ENCODE measurements around the gene HOXB8.

HOXB8 gene

DNA sequence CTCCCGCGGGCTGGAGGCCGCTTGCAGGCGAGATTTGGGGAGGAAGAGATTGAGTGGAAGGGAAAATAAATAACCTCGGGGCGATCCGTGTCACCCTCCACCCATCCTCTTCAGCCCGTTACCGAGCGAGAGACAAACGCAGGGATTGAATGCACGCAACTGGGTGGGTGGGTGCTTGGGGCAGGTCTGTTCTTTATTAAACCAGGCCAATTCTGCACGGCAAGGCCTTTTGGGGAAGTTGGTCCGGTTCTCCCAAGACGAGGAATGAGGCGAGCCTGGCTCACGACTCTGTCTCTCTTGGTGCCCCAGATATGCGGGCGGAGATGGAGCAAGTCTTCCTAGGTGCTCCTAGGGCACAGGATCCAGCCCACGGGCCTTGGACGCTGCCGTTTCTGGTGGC is 3.9 kb downstream of the HOXB8 start:
- no peak for DNase-seq (ENCODE audit: low read depth in 2 of 3, low spot score in 1 of 3)

DNA sequence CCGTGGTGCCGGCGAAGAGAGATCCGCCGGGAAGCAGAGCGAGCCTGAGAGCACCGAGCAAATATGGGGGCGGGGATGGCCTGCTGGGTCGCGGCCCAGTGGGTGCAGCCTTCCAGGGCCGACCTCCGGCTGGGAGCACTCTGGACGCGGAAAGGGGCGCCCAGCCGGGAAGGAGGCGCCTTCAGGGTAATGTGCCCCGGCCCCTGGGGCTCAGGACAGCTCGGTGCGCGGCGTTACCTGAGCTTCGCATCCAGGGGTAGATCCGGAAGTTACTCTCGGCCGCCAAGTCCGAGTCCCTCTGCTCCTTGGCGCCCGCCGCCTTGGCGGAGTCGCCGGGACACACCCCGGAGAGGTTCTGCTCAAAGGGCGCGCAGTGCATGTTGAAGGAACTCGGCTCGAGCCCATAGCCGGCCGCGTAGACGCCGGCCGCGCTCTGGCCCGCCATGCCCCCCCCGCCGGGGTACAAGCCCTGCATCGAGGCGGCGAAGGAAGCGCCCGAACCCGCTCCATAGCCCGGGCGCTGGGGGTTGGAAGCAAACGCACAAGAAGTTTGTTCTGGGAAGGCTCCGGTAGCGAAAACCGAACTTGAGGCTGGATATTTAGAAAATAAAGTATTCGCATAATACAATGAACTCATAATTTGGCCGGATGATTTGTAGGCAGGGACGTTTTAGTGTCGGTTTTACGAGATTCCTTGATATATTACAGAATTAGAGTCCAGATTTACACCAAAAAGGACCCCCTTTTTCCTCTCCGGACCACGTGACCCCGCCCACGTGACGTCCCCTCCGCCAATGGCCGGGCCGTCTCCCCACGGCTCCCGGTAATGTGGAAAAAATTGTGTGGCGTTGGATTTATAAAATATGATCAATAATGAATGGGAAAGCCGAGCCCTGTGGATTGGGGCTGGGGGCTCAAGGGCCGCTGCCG is 4.5 kb downstream of the HOXB8 start, which contains the start of gene HOXB7:
HOXB7 (minus strand) TSS at position 736 of the 930 bp plus-strand sequence; CDS start at position 637, 99 bp downstream.
- DNase-seq (ENCODE audit: low read depth in 2 of 3, low spot score in 1 of 3): peak in 2 of 3 donors; percentile 61 to 70

DNA sequence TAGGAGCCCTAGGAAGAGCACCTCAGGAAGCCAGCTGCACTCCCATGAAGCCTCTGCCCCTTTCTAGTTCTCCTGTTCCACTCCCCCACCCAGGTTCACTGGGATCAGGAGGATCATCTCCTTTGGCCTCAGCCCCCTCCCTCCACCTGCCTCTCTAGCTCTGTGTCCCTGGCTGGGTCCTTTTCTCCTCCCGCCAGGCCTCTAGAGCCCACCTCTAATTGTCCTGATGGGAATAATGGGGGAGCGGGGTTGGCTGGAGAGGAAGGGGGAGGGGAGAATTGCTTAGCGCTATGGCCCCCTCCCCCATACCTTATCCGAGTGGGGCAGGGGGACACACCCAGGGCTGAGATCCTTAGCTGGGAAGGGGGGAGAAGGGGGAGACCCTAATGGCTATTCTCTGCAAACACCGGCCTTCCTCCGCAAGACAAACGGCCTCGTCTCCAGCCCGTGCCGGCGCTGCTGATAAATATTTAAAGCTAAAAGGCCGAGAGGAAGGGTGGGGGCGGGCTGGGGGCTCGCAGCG is 5.3 kb downstream of the HOXB8 start:
- no peak for DNase-seq (ENCODE audit: low read depth in 2 of 3, low spot score in 1 of 3)

DNA sequence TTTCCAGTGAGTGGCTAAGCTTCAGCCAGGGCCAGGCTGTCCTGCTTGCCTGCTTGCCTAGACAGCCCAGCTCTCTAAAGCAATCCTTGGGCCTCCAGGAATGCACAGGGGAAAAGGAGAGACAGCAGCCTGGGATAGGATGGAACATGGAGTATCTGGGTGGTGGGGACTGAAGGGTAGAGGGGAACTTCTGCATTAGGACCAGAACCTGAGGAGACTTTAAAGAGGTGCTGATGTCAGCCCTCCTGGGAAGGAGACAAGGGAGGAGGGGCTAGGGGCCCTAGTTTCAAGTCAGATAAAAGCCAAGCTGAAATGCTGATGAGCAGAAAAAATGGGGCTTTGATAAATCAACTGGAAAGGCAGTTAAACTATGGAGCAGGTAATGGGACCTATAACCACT is 6.1 kb downstream of the HOXB8 start:
- DNase-seq (ENCODE audit: low read depth in 2 of 3, low spot score in 1 of 3): no peak

DNA sequence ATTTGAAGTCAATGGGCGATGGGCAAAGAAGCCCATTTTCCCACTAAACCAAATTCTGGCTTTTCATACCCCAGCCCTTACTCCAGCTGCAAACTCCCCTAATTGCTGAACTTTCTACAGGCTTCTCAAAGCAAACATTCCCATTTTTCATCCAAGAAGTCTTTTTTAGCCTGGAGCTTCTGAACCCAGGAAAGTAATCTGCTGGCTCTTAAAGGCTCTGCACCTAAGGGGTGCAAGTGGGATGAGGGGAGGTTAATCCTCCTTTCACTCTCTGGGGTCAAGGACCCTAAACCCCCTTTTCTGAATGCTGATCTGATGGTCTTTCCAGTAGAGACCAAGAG is 6.6 kb downstream of the HOXB8 start:
- DNase-seq (ENCODE audit: low read depth in 2 of 3, low spot score in 1 of 3): no peak

DNA sequence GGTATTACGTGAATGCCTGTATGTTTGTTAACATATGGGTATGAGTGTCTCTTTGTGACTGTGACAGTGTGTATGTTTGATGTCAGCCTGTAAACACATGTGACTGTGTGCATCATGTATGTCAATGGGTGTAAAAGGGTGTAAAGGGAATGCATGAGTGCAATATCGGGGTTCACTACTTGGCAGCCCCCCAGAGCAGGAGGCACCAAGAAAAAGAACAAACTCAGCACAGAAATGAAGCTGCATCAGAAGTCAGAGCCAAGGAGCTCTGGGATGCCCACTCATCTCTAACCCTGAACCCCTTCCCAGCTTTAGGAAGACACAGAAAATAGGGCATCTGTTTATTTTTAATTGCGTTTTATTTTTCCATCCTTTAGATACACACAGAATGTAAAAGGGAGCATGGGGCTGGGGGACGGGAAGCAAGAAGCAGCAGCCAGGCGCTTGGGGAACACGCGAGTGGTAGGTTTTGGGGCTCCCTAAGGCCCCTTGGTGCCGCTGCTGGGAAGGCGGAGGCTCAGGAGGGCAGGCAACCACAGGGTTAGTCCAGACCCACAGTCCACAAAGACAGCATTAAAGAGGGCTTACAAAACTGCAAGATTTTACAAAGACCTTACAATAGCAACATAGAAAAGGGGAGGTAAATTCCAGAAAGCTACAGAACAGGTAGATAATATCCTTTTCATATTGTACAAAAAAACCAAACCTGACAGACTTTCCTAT is 8.0 kb downstream of the HOXB8 start:
- DNase-seq (ENCODE audit: low read depth in 2 of 3, low spot score in 1 of 3): no peak

DNA sequence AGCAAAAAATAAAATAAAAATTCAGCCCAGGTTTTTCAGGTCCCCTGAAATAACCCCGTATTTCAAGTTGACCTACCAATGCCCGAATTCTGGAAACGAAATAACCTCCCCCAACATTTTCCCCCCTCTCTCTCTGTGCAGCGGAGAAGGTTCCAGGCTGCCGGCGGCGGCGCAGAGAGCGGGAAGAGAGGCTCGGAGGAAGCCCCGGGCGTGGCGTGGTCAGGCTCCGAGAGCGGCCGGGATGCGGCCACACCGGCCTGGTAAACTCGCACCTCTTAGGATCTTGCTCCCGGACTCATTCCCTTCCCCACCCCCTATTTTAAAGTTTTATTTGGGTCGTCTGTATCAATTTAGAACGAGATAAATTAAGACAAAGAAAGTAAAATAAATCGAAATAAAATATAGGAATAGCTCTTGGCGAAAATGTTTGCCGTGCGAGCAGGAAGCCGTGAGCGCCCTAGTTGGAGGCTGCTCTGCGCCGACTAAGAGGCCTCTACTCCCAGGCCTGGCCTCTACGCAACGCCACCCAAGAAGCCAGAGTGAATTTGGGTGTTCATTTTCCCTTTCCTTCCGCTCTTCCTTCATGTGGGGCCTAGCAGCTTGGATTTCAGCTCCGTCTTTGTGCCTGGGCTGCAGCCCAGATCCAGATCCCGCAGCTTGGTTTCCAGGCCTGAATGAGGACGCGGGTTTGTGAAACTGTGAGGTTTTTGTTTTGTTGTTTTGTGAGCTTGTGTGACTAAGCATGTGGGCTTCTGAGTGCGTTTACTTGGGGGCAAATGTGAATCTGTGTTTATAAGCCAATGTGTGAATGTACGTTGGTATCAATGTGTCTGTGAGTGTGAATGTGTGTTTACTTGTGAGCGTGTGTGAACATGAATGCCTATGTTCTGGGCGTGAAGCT is 8.9 kb downstream of the HOXB8 start:
- DNase-seq (ENCODE audit: low read depth in 2 of 3, low spot score in 1 of 3): no peak

DNA sequence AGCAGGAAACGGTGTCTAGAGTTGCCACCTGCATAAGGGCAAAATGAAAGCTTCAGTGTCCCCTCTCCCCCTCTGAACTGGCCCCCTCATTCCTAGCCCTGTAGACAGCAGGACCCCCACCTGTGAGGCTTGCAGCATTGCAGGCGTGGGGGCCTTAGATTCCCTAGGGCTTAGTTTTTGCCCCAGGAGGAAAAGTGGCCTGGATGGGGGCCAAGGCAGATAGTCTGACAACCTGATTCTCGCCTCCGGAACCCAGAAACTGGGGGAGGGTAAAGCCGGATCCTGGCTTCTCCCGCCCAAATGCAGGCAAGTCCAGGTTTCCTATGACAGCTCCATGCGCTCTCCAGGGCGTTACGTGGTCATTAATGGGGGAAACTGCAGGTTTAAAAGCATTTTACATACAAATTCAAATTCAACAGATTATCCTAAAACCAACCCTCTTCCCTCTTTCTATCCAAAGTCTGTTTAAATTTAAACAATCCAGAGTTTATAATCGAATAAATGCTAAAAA is 9.6 kb downstream of the HOXB8 start:
- DNase-seq (ENCODE audit: low read depth in 2 of 3, low spot score in 1 of 3): no peak

DNA sequence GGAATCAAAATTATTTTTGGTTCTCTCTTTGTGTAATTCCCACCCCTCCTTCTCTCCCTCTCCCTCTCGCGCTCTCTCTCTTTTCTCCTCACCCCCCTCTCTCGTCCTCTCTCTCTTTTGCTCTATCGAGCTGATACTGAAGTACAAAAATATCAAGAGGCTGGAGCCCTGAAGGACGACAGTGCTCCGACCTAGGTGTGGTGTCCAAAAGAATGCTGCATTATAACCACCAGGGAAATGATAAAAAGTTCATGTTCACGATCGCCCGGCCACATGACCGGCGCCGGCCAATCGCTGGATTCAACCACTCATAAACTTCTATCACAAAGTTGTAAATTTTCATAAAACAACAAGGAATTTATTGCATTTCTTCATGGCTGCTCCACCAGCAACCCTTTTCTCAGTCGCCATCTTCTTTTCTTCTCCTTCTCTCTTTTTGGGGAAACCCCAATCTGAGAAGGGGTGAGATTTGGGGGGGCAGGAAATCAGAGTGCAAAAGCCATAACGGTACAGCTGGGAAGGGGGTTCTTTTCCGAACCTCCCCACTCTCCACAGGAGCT is 10.2 kb downstream of the HOXB8 start, which contains the start of gene HOXB6:
HOXB6 (minus strand) TSS at position 217 of the 560 bp plus-strand sequence. CDS start 6,836 bp downstream, outside the sequence.
- no peak for DNase-seq (ENCODE audit: low read depth in 2 of 3, low spot score in 1 of 3)

DNA sequence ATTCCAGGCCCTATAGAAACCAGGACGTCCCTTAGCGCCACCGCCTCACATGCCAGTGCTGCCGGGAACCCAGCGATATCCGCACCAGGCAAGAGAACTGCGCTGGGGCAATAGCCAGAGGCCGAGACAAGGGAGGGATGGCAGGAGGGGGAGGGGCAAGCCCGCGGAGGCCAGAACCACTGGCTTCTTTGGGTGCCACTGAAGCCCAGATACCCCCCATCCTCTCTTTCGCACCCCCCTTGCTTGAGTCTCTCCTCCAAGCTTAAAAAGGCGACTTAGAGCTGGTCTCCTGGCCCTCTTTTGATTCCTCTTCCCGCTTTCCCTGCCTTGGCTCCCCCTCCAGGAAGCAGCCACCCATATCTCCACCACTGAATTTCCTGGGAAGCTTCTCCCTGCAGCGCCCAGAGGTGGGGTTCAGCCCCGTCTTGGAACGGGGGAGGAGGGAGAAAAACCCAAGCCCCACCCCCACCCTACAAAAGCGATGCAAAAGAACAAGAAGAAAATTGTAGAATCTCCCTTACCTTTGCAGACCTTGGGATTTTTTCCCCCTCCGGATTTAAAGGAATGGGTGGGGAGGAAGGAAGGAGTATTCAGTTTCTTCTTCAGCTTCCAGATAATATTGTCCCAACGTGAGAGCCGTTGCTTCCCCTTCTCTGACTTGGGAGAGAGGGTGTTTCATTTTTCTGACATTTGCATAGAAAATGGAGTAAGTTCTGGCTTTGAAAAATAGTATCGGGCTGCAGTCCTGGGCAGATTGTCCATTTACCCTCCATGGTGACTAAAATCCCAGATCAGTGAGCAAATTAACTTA is 10.9 kb downstream of the HOXB8 start:
- DNase-seq (ENCODE audit: low read depth in 2 of 3, low spot score in 1 of 3): no peak

DNA sequence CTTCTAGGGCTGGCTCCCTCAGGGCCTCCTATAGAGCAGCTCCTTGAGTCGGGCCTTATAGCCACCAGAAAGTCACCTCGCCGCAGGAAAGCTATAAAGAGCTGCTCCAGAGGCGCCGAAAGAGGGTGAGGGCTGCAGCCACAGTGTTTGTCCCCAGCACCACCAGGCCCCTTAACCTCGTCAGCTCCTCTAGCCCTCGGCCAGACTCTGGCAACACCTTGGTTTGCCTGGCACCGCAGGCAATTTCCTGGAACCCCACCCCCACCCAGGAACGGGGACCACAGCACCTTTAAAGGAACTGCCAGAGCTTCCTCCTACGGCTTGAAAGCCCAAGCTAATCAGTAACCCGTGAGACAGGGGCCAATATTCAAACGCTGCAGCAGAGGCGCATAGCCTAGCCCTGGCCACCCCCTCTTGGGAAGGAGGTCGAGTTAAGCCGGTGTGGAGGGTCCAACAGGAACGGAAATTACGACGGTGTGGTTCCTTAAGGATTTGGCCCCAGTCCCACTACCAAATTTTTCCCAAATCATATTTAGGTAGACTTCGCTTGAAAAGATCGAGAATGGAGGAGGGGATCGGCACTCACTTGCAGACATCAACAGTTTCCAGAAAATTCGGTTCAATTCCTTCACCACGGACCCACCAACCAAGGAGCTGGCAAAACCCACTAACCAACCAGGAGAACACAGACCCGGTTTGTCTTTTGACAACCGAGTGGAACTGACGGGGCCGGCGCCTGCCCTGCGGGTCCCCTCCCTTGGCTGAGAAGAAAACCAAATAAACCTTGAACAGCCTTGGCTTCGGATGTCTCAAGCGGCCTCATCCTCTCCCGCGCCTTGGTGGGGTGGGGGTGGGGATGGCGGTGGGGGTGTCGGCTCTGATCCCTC is 13.3 kb downstream of the HOXB8 start:
- DNase-seq (ENCODE audit: low read depth in 2 of 3, low spot score in 1 of 3): no peak

DNA sequence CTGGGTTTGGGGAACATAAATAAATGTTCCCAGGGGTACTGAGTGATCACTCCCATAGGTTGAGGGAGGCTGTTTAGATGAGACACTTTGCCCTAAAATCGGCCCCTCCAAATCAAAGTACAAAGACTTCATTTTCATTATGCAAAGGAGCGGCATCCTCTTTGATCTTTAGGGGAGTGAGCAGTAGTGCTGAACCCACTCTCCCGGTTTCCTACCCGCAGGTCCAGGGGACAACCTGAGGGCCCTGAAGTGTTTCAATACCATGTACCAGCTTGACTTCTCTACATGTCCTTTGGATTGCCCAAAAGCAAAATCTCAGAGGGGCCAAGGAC is 13.9 kb downstream of the HOXB8 start:
- no peak for DNase-seq (ENCODE audit: low read depth in 2 of 3, low spot score in 1 of 3)

DNA sequence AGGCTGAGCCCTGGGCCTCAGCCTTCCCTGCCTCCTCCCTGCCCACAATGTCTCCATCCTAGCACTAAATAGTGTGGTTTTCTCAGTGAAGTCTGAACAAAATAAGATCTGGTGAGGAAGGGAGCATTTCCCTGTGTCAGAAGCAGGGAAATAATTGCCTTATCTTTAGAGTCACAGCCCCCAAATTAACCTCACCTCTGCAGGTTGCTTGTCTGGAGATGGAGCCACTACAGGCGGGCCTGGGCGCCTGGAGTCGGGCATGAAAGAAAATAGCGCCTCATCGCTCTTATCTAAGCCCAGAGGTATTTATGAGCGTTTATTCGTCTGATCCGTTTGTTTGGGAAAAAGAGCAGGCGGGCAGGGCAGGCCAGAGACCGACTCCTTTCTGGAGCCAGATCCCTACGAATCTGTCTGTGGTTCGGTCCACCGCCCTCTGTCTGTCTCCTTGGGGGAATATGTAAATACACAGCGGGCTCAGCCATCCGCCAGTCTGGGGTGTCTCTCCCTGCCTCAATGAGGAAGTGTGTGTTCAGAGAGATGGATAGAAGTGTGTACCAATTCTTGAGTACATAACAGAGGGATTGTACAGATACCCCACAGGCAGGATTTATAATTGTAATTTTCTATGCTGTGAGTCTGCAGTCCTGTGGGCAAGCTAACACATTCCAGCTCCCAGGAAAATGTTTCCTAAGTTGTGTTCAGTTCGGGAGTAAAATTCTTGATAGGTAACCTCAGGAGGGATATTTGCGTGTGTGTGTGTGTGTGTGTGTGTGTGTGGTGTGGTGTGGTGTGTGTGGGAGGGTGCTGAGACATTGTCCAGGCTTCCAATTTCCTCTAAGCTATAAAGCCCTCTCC is 14.6 kb downstream of the HOXB8 start:
- no peak for DNase-seq (ENCODE audit: low read depth in 2 of 3, low spot score in 1 of 3)

DNA sequence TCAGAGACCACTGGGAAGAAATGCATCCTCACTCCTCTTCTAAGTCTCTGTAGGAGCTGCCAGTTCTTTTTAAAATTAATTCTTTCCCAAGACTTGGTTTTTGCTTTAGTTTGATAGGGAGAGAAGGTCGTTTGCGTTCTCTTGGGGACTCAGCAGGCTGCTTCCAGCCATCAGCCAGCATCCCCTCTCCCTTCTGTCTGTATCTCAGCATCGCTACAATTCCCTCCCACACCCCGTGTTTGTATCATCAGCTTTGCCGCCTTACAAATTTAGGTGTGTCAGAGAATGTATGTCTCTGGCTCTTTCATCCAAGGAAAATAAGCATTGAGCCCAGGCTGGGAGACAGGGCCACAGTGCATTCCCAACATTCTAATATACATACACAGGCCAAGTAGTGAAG is 15.7 kb downstream of the HOXB8 start:
- no peak for DNase-seq (ENCODE audit: low read depth in 2 of 3, low spot score in 1 of 3)

DNA sequence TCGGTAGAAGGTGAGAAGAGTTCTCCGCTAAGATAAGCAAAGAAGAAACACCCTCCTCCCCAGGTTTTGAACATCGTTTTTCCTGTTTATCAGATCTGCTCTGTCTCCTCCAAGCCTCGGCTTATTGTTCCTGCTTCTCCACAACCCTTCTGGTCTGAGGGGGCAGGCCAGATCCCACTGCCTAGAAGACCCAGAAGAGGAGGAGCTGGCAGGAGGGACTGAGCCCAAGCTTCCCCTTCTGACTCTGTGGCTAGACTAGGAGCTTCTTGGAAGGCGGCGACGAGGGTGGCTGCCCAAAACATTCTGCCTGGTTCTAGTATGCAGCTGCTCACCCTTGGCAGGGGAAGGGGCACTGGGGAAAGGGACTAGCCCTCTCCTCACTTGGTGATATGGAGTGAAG is 16.4 kb downstream of the HOXB8 start:
- no peak for DNase-seq (ENCODE audit: low read depth in 2 of 3, low spot score in 1 of 3)

DNA sequence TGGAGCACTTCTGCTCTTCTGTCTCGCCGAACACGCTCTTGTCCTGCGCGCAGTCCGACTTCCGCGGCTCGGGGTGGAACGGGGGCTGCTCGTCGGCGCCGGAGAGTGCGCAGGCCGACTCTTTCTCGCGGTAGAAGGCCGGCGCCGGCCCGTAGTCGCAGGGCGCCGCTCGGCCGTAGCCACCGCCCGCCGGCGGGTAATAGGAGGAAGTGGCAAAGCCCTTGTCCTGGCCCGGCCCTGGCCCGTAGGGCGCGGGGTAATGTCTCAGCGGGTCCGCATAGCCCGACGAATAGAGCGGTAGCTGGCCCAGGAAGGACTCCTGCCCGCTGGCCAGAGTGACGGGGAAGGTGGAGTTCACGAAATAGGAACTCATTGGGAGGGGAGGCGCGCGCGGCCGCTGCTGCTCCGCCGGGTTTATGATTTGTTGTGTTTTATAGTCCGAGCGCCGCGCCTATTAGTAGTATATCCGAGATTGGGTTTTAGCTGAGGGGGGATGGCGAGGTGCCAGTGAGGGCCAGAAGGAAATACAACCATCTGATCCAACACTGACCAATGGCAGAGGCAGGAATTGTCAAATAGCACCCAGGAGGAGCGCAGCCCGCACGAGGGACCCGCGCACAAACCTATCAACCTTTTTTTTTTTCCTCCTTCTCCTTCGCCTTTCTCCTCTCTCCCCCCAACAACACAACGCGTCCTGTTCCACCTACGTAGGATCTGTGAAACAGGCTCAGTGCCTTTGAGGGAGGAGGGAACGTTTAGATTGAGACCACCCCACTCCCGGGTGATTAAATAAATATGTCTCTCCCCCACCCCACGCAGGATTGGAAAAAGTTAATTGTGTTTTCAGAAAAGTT is 17.1 kb downstream of the HOXB8 start:
- DNase-seq (ENCODE audit: low read depth in 2 of 3, low spot score in 1 of 3): no peak

DNA sequence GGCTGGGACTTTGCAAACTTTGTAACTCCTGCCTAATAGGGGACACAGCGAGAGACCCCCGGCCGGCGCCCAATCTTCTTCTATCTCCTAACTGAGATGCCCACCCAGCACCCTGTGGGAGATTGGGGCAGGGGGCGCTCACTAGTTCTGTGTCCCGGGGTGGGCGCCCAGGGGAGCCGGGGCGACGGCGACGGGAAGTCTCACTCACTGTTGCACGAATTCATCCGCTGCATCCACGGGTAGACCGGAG is 17.6 kb downstream of the HOXB8 start:
- DNase-seq (ENCODE audit: low read depth in 2 of 3, low spot score in 1 of 3): no peak
